Stomach (tissue), 4 donors: Measurements from ENCODE around the gene GNA14.

Experiments used
- CTCF ChIP-seq, 7 experiments: fragments of 450-650 bp in 4 of 7; fragments of 200-600 bp in 3 of 7; sonication (generic) in 3 of 7; IDR thresholded peaks; one replicate each; pipeline ENCODE4 v1.5.1; 2016 to 2019; ENCODE audit warnings: antibody characterized with exemption in 7 of 7, control low read depth in 2 of 7, mild to moderate bottlenecking in 1 of 7
- POLR2A ChIP-seq, 4 donors: fragments of 450-650 bp; IDR thresholded peaks; one replicate each; pipeline ENCODE4 v1.6.1; 2016; ENCODE audit warnings: antibody characterized with exemption in 4 of 4, control low read depth in 2 of 4, mild to moderate bottlenecking in 1 of 4, moderate library complexity in 1 of 4
- POLR2AphosphoS5 ChIP-seq, 3 donors: sonication (generic); formaldehyde crosslinking; IDR thresholded peaks; one replicate each; pipeline ENCODE4 v1.6.1; 2016; ENCODE audit warnings: antibody characterized with exemption in 3 of 3

DNA sequence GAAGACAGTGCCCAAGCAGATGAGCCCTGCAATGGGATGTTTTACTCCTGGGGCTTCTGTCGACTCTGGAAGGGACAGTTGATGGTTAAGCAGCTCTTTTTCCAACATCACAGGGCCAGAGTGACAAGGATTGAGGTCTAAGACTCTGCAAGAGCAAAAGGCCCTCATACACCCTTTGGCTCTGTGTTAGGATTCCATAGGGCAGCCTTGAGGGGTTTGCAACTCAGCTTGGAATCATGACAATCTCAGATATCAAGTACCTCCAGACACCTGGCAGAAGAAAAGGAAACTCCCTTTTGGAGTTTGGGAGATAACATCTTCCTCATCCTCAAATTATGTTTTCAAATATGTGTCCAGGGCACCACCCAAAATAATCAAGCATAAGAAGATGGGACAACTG lies 205.7 kb downstream of the GNA14 start:
- TF ChIP-seq CTCF (IDR thresholded peaks at IDR 0.05) (no peak), POLR2A (IDR thresholded peaks at IDR 0.05) (no peak), POLR2AphosphoS5 (IDR thresholded peaks at IDR 0.05) (no peak)
